Stimulated activated CD4-positive, alpha-beta T cell treated with anti-CD3 and anti-CD28 coated beads, Interleukin-2, amount 100 ng/mL, for 24 hours (primary cell): ENCODE results near the gene PTPRF.

Experiments
- DNase-seq, 2 donors: peaks; one replicate each; pipeline ENCODE4 v3.0.0-alpha.2; 2020

Gene PTPRF

GRCh38 chr1:43584204-43584603, 53.5 kb downstream of the PTPRF start:
- DNase-seq: no peak

- DNase-seq: no peak
Observed at GRCh38 chr1:43585557-43585956, 54.9 kb downstream of the PTPRF start.

- DNase-seq: no peak
Observed at GRCh38 chr1:43586136-43586731, 55.6 kb downstream of the PTPRF start.

GRCh38 chr1:43587001-43587400, 56.3 kb downstream of the PTPRF start:
- DNase-seq: no peak

GRCh38 chr1:43587594-43587993, 56.9 kb downstream of the PTPRF start:
- DNase-seq: no peak

GRCh38 chr1:43588592-43588991, 57.9 kb downstream of the PTPRF start:
- DNase-seq: no peak

GRCh38 chr1:43590388-43590925, 59.8 kb downstream of the PTPRF start:
- no peak for DNase-seq

- no peak for DNase-seq
Observed at GRCh38 chr1:43591181-43591580, 60.5 kb downstream of the PTPRF start.

- no peak for DNase-seq
Observed at GRCh38 chr1:43592051-43592665, 61.5 kb downstream of the PTPRF start.

GRCh38 chr1:43592974-43593683, 62.4 kb downstream of the PTPRF start:
- no peak for DNase-seq

GRCh38 chr1:43596579-43596978, 65.9 kb downstream of the PTPRF start:
- DNase-seq: no peak

- no peak for DNase-seq
Observed at GRCh38 chr1:43597028-43597427, 66.3 kb downstream of the PTPRF start.

GRCh38 chr1:43597721-43598120, 67.0 kb downstream of the PTPRF start:
- DNase-seq: no peak

- no peak for DNase-seq
Observed at GRCh38 chr1:43598622-43599021, 67.9 kb downstream of the PTPRF start.

- no peak for DNase-seq
Observed at GRCh38 chr1:43600033-43601020, 69.6 kb downstream of the PTPRF start.

GRCh38 chr1:43602990-43603389, 72.3 kb downstream of the PTPRF start:
- DNase-seq: no peak

- DNase-seq: no peak
Observed at GRCh38 chr1:43604192-43604591, 73.5 kb downstream of the PTPRF start.

- no peak for DNase-seq
Observed at GRCh38 chr1:43605157-43605556, 74.5 kb downstream of the PTPRF start.

- DNase-seq: no peak
Observed at GRCh38 chr1:43605766-43606165, 75.1 kb downstream of the PTPRF start.

- DNase-seq: no peak
Observed at GRCh38 chr1:43606624-43607023, 75.9 kb downstream of the PTPRF start.

- no peak for DNase-seq
Observed at GRCh38 chr1:43608827-43609226, 78.1 kb downstream of the PTPRF start.

- no peak for DNase-seq
Observed at GRCh38 chr1:43610339-43610738, 79.7 kb downstream of the PTPRF start.

- DNase-seq: no peak
Observed at GRCh38 chr1:43611950-43612349, 81.3 kb downstream of the PTPRF start.
